ENCODE measurements around the gene PLG.
"Not testable (repeated sequence)": the region's sequence is repeated elsewhere in the genome, so short reads cannot be mapped to it uniquely, and the experiment has no call there.

Gene PLG

GRCh38 chr6:160792708-160793107 is 90.7 kb downstream of the PLG start:
- Histone ChIP-seq H3K9ac (ENCODE audit: low read length) (no peak overlapping the region), H3K4me3 (ENCODE audit: low read length) (no peak overlapping the region), H3K27me3 (replicated peaks; ENCODE audit: control insufficient read depth, insufficient read depth, low read length) (no peaks in the 10 kb centered on the region), H3K4me1 (ENCODE audit: control insufficient read depth, insufficient read depth, low read length) (no peaks in the 10 kb centered on the region), H3K9me3 (ENCODE audit: control insufficient read depth, low read length) (no peaks in the 10 kb centered on the region), H3K36me3 (ENCODE audit: control insufficient read depth, insufficient read depth, low read length, severe bottlenecking) (no peaks in the 10 kb centered on the region)
- DNase-seq (ENCODE audit: low read depth), result no peak

GRCh38 chr6:160793652-160794051 is 91.6 kb downstream of the PLG start:
- H3K9me3 ChIP-seq (ENCODE audit: control insufficient read depth, low read length), result peaks cover 4% of the 10 kb centered on the region
- no peak overlapping the region for H3K4me3 ChIP-seq (ENCODE audit: low read length)
- DNase-seq (ENCODE audit: low read depth), result no peak
- H3K27me3 ChIP-seq (replicated peaks; ENCODE audit: control insufficient read depth, insufficient read depth, low read length), result no peaks in the 10 kb centered on the region
- H3K36me3 ChIP-seq (ENCODE audit: control insufficient read depth, insufficient read depth, low read length, severe bottlenecking), result no peaks in the 10 kb centered on the region
- H3K9ac ChIP-seq (ENCODE audit: low read length), result no peak overlapping the region
- no peaks in the 10 kb centered on the region for H3K4me1 ChIP-seq (ENCODE audit: control insufficient read depth, insufficient read depth, low read length)

DNA sequence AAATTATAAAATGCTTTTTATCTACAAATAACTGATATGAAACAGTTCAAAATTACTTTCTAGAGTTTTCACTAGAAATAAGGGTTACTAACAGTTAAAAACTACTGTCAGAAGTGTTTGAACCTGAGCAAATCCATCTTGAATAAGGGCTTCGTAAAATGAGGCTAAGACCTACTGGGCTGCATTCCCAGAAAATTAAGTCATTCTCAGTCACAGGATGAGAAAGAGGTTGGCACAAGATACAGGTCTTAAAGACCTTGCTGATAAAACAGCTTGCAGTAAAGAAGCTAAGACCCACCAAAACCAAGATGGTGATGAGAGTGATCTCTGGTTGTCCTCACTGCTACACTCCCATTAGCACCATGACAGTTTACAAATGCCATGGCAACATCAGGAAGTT is 93.7 kb downstream of the PLG start:
- Histone ChIP-seq H3K9me3 (ENCODE audit: control insufficient read depth, low read length) (peaks cover 10% of the 10 kb centered on the region), H3K36me3 (ENCODE audit: control insufficient read depth, insufficient read depth, low read length, severe bottlenecking) (no peaks in the 10 kb centered on the region), H3K27me3 (replicated peaks; ENCODE audit: control insufficient read depth, insufficient read depth, low read length) (no peaks in the 10 kb centered on the region), H3K9ac (ENCODE audit: low read length) (no peak overlapping the region), H3K4me1 (ENCODE audit: control insufficient read depth, insufficient read depth, low read length) (no peaks in the 10 kb centered on the region), H3K4me3 (ENCODE audit: low read length) (no peak overlapping the region)
- no peak for DNase-seq (ENCODE audit: low read depth)

GRCh38 chr6:160798625-160799024 is 96.6 kb downstream of the PLG start:
- Histone ChIP-seq H3K9ac (ENCODE audit: low read length) (no peak overlapping the region), H3K4me3 (ENCODE audit: low read length) (no peak overlapping the region), H3K9me3 (ENCODE audit: control insufficient read depth, low read length) (peaks cover 10% of the 10 kb centered on the region), H3K36me3 (ENCODE audit: control insufficient read depth, insufficient read depth, low read length, severe bottlenecking) (no peaks in the 10 kb centered on the region), H3K4me1 (ENCODE audit: control insufficient read depth, insufficient read depth, low read length) (no peaks in the 10 kb centered on the region), H3K27me3 (replicated peaks; ENCODE audit: control insufficient read depth, insufficient read depth, low read length) (no peaks in the 10 kb centered on the region)
- DNase-seq (ENCODE audit: low read depth), result no peak

DNA sequence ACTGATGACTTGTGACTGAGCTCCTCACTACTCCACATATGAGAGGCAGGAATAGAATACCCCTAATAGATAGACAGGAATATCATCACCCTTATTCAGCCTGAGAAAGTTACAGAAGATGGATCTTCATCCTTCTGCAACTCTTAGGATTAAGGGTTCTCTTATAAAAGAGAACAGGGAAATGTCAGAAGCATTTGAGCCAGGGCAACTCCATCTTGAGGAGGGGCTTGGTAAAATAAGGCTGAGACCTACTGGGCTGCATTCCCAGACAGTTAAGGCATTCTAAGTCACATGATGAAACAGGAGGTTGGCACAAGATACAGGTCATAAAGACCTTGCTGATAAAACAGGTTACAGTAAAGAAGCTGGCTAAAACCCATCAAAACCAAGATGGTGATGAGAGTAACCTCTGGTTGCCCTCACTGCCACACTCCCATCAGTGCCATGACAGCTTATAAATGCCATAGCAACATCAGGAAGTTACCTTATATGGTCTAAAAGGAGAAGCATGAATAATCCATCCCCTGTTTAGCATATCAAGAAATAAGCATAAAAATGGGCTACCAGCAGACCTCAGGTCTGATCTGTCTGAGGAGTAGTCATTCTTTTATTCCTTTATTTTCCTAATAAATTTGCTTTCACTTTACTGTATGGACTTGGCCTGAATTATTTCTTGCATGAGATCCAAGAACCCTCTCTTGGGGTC is 97.9 kb downstream of the PLG start:
- DNase-seq (ENCODE audit: low read depth), result no peak
- Histone ChIP-seq H3K4me1 (ENCODE audit: control insufficient read depth, insufficient read depth, low read length) (no peaks in the 10 kb centered on the region), H3K4me3 (ENCODE audit: low read length) (no peak overlapping the region), H3K9ac (ENCODE audit: low read length) (no peak overlapping the region), H3K36me3 (ENCODE audit: control insufficient read depth, insufficient read depth, low read length, severe bottlenecking) (no peaks in the 10 kb centered on the region), H3K27me3 (replicated peaks; ENCODE audit: control insufficient read depth, insufficient read depth, low read length) (no peaks in the 10 kb centered on the region), H3K9me3 (ENCODE audit: control insufficient read depth, low read length) (peaks cover 10% of the 10 kb centered on the region)

DNA sequence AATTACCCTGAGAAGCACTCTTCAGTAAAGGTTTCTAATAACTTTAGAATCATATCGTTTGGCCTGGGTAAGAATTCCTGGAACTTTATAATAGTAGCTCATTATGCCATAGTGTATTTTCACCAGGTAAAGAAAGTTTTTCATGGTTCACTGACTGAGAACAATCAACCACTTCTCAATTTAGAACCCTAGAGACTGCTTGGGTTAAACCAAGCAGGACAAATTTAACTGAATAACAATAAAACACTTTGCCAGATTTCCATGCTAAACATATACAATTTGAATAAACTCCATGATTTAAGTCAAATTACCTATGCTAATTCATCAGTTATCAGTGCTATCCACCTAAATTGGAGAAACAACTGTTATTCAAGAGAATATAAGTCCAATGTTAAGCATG is 99.4 kb downstream of the PLG start:
- H3K9me3 ChIP-seq (ENCODE audit: control insufficient read depth, low read length), result peaks cover 10% of the 10 kb centered on the region
- H3K27me3 ChIP-seq (replicated peaks; ENCODE audit: control insufficient read depth, insufficient read depth, low read length), result no peaks in the 10 kb centered on the region
- no peaks in the 10 kb centered on the region for H3K4me1 ChIP-seq (ENCODE audit: control insufficient read depth, insufficient read depth, low read length)
- no peaks in the 10 kb centered on the region for H3K36me3 ChIP-seq (ENCODE audit: control insufficient read depth, insufficient read depth, low read length, severe bottlenecking)
- no peak for DNase-seq (ENCODE audit: low read depth)
- no peak overlapping the region for H3K9ac ChIP-seq (ENCODE audit: low read length)
- H3K4me3 ChIP-seq (ENCODE audit: low read length), result no peak overlapping the region

GRCh38 chr6:160802049-160802448 is 100.0 kb downstream of the PLG start:
- not testable (repeated sequence) for H3K9me3 ChIP-seq (ENCODE audit: control insufficient read depth, low read length); H3K4me3 ChIP-seq (ENCODE audit: low read length); H3K4me1 ChIP-seq (ENCODE audit: control insufficient read depth, insufficient read depth, low read length); H3K36me3 ChIP-seq (ENCODE audit: control insufficient read depth, insufficient read depth, low read length, severe bottlenecking); H3K27me3 ChIP-seq (replicated peaks; ENCODE audit: control insufficient read depth, insufficient read depth, low read length); DNase-seq (ENCODE audit: low read depth); H3K9ac ChIP-seq (ENCODE audit: low read length)

All from adipocyte (in vitro differentiated cells).